Esophagus muscularis mucosa (tissue), 4 donors: ENCODE measurements around the gene XYLT1.

ENCODE experiments used
- CTCF ChIP-seq, 3 experiments: fragments of 200-600 bp in 2 of 3; fragments of 450-650 bp in 1 of 3; sonication (generic) in 2 of 3; IDR thresholded peaks; one replicate each; pipeline ENCODE4 v1.5.1; 2017 to 2019; ENCODE audit warnings: antibody characterized with exemption in 3 of 3, mild to moderate bottlenecking in 2 of 3, moderate library complexity in 1 of 3
- EP300 ChIP-seq: sonication (generic); formaldehyde crosslinking; IDR thresholded peaks from one replicate; pipeline ENCODE4 v1.6.1; 2017; ENCODE audit warnings: antibody characterized with exemption
- POLR2A ChIP-seq: fragments of 450-650 bp; IDR thresholded peaks from one replicate; pipeline ENCODE4 v1.6.1; 2017; ENCODE audit warnings: antibody characterized with exemption, moderate library complexity, mild to moderate bottlenecking, low read depth

GRCh38 chr16:17168181-17168580, 302.6 kb downstream of the XYLT1 start:
- TF ChIP-seq CTCF (IDR thresholded peaks at IDR 0.05) (no peak), EP300 (no peak), POLR2A (no peak)
